WTC11 (cell line): Measurements from ENCODE around the gene BMPR1B. TPM values are rescaled to one million over a fixed set of nuclear protein-coding genes. Genes with fewer than 3 reads are reported as not detected.

Experiments
- ATAC-seq: fragments of 200-7000 bp; cut with Tn5 transposase; 2 replicates; pipeline ENCODE4 v1.10.0; 2021; ENCODE audit warnings: mild to moderate bottlenecking, moderate library complexity
- CTCF ChIA-PET: fragments of 300-600 bp; sonication (Branson Sonifier 250); formaldehyde crosslinking; loops from one replicate; lab custom pipeline; 2021; ENCODE audit warnings: antibody characterized with exemption; lab: Charles Lee
- POLR2A ChIA-PET: fragments of 350-600 bp; sonication (Branson Sonifier 250); formaldehyde crosslinking; loops from one replicate; lab custom pipeline; 2021; ENCODE audit warnings: antibody characterized with exemption; lab: Charles Lee
- DNase-seq: peaks from one replicate; pipeline ENCODE4 v3.0.0; 2021; ENCODE audit warnings: low spot score
- H3K27ac Mint-ChIP-seq: 2 replicates; pipeline ENCODE4 v1.8.0; 2021; ENCODE audit warnings: mixed read lengths
- H3K27me3 Mint-ChIP-seq: 2 replicates; pipeline ENCODE4 v1.8.0; 2021; ENCODE audit warnings: low read depth, mild to moderate bottlenecking, moderate library complexity, mixed read lengths
- H3K36me3 Mint-ChIP-seq: 2 replicates; pipeline ENCODE4 v1.8.0; 2021; ENCODE audit warnings: mixed read lengths
- H3K4me1 Mint-ChIP-seq: 2 replicates; pipeline ENCODE4 v1.8.0; 2022; ENCODE audit warnings: mixed read lengths
- H3K4me3 Mint-ChIP-seq: 2 replicates; pipeline ENCODE4 v1.8.0; 2021; ENCODE audit warnings: mild to moderate bottlenecking, moderate library complexity, mixed read lengths
- H3K9me3 Mint-ChIP-seq: 2 replicates; pipeline ENCODE4 v1.8.0; 2021; ENCODE audit warnings: mixed read lengths
- ATF2 ChIP-seq: sonication (generic); formaldehyde crosslinking; IDR thresholded peaks from 2 replicates; pipeline ENCODE4 v1.8.1; 2022; ENCODE audit warnings: low read depth, missing genetic modification reagents, borderline replicate concordance
- E2F1 ChIP-seq: sonication (generic); formaldehyde crosslinking; IDR thresholded peaks from 2 replicates; pipeline ENCODE4 v1.8.0; 2022; ENCODE audit warnings: mild to moderate bottlenecking, missing genetic modification reagents
- FOXJ3 ChIP-seq: sonication (generic); formaldehyde crosslinking; IDR thresholded peaks from 2 replicates; pipeline ENCODE4 v1.9.0; 2021; ENCODE audit warnings: missing genetic modification reagents, mild to moderate bottlenecking, borderline replicate concordance
- JUN ChIP-seq: sonication (generic); formaldehyde crosslinking; IDR thresholded peaks from 2 replicates; pipeline ENCODE4 v1.8.0; 2023; ENCODE audit warnings: mild to moderate bottlenecking, missing genetic modification reagents
- KAT7 ChIP-seq: sonication (generic); formaldehyde crosslinking; IDR thresholded peaks from 2 replicates; pipeline ENCODE4 v1.8.1; 2023; ENCODE audit warnings: missing genetic modification reagents, mild to moderate bottlenecking, borderline replicate concordance
- MAX ChIP-seq: sonication (generic); formaldehyde crosslinking; IDR thresholded peaks from 2 replicates; pipeline ENCODE4 v1.8.0; 2022; ENCODE audit warnings: mild to moderate bottlenecking, missing genetic modification reagents
- NFE2L1 ChIP-seq: sonication (generic); formaldehyde crosslinking; IDR thresholded peaks from 2 replicates; pipeline ENCODE4 v1.8.1; 2023; ENCODE audit warnings: missing genetic modification reagents
- NFYB ChIP-seq: sonication (generic); formaldehyde crosslinking; conservative IDR thresholded peaks from 2 replicates; pipeline ENCODE4 v1.8.0; 2022; ENCODE audit warnings: low read depth, missing genetic modification reagents
- NR1H2 ChIP-seq: sonication (generic); formaldehyde crosslinking; IDR thresholded peaks from 2 replicates; pipeline ENCODE4 v1.9.0; 2021; ENCODE audit warnings: mild to moderate bottlenecking, moderate library complexity, missing genetic modification reagents
- PRDM15 ChIP-seq: sonication (generic); formaldehyde crosslinking; IDR thresholded peaks from 2 replicates; pipeline ENCODE4 v1.8.0; 2022; ENCODE audit warnings: missing genetic modification reagents
- RORB ChIP-seq: fragments of 250-450 bp; sonication (Bioruptor Pico); IDR thresholded peaks from 2 replicates; pipeline ENCODE4 v1.9.0; 2021; ENCODE audit warnings: mild to moderate bottlenecking
- TP53 ChIP-seq: sonication (generic); formaldehyde crosslinking; IDR thresholded peaks from 2 replicates; pipeline ENCODE4 v1.8.1; 2023; ENCODE audit warnings: mild to moderate bottlenecking, missing genetic modification reagents
- ZBTB21 ChIP-seq: sonication (generic); formaldehyde crosslinking; IDR thresholded peaks from 2 replicates; pipeline ENCODE4 v1.8.1; 2023; ENCODE audit warnings: mild to moderate bottlenecking, missing genetic modification reagents, borderline replicate concordance
- ZMAT4 ChIP-seq: fragments of 250-450 bp; sonication (Bioruptor Pico); IDR thresholded peaks from 2 replicates; pipeline ENCODE4 v1.9.0; 2021; ENCODE audit warnings: mild to moderate bottlenecking
- ZNF138 ChIP-seq: sonication (generic); formaldehyde crosslinking; conservative IDR thresholded peaks from 2 replicates; pipeline ENCODE4 v1.8.1; 2022; ENCODE audit warnings: mild to moderate bottlenecking, moderate library complexity, missing genetic modification reagents
- ZNF396 ChIP-seq: fragments of 250-450 bp; sonication (Bioruptor Pico); IDR thresholded peaks from 2 replicates; pipeline ENCODE4 v1.8.0; 2021; ENCODE audit warnings: mild to moderate bottlenecking, moderate library complexity, borderline replicate concordance
- ZNF532 ChIP-seq: fragments of 250-450 bp; sonication (Bioruptor Pico); IDR thresholded peaks from 2 replicates; pipeline ENCODE4 v1.9.0; 2021; ENCODE audit warnings: mild to moderate bottlenecking, borderline replicate concordance
- total RNA-seq: library from RNA; stranded (reverse); gene quantifications from 3 replicates; pipeline ENCODE4 v1.2.3, GENCODE V29; 2021

The BMPR1B gene
- total RNA-seq, 1 experiment from 2014 or later, result 0.77 TPM

- DNase-seq, result no peak
- ATAC-seq, result no peak
- Mint-ChIP-seq H3K27ac (peak overlapping the region; percentile 43), H3K27me3 (no peaks in the 10 kb centered on the region), H3K9me3 (no peaks in the 10 kb centered on the region), H3K36me3 (no peaks in the 10 kb centered on the region), H3K4me1 (no peaks in the 10 kb centered on the region), H3K4me3 (no peak overlapping the region)
- CTCF ChIA-PET, result no interaction called here
- POLR2A ChIA-PET, result no interaction called here
- TF ChIP-seq NFE2L1 (CRISPR knock-in tag), result no peak
- TF ChIP-seq ATF2 (CRISPR knock-in tag), result no peak
- TF ChIP-seq ZMAT4, result no peak
Measured at GRCh38 chr4:94819371-94820168, 61.8 kb downstream of the BMPR1B start.

GRCh38 chr4:94826206-94826605 lies 68.5 kb downstream of the BMPR1B start:
- Mint-ChIP-seq H3K4me1 (peaks cover 11% of the 10 kb centered on the region), H3K36me3 (no peaks in the 10 kb centered on the region), H3K9me3 (no peaks in the 10 kb centered on the region), H3K27me3 (no peaks in the 10 kb centered on the region), H3K27ac (no peak overlapping the region), H3K4me3 (no peak overlapping the region)
- ChIA-PET CTCF (no interaction called here), POLR2A (no interaction called here)
- DNase-seq, result no peak
- peak; percentile 47; the same call in 1 of the 2 replicates for ATAC-seq
- TF ChIP-seq NR1H2 (CRISPR knock-in tag) (no peak), PRDM15 (peak; percentile 73)

- peaks cover 11% of the 10 kb centered on the region for H3K4me1 Mint-ChIP-seq
- ATAC-seq (no peak), DNase-seq (no peak)
- H3K27me3 Mint-ChIP-seq, result no peaks in the 10 kb centered on the region
- POLR2A ChIA-PET, result no interaction called here
- H3K36me3 Mint-ChIP-seq, result no peaks in the 10 kb centered on the region
- no peak overlapping the region for H3K27ac Mint-ChIP-seq
- no peak overlapping the region for H3K4me3 Mint-ChIP-seq
- H3K9me3 Mint-ChIP-seq, result no peaks in the 10 kb centered on the region
- TF ChIP-seq MAX (no peak), FOXJ3 (CRISPR knock-in tag) (no peak), JUN (CRISPR knock-in tag) (no peak), ZNF138 (CRISPR knock-in tag) (no peak), RORB (no peak), KAT7 (CRISPR knock-in tag) (no peak), ZNF396 (no peak), NFYB (CRISPR knock-in tag) (no peak), ZBTB21 (CRISPR knock-in tag) (no peak), E2F1 (CRISPR knock-in tag) (no peak), ZNF532 (CRISPR knock-in tag) (no peak), TP53 (no peak)
- TF ChIP-seq, all 79 proteins: peak for 0
- CTCF ChIA-PET, result no interaction called here
Measured at GRCh38 chr4:94827481-94828110, 69.8 kb downstream of the BMPR1B start.
